K562 (cell line): ENCODE results near the gene SLC2A4. TPM values are rescaled to one million over a fixed set of nuclear protein-coding genes. Genes with fewer than 3 reads are reported as not detected.
A peak's percentile ranks its signal among the peaks of the same experiment; 100 is the strongest.

Source experiments
- REST ChIP-seq, 2 experiments: fragments of 450-650 bp; formaldehyde crosslinking in 1 of 2; IDR thresholded peaks; 2 replicates each; pipeline versions ENCODE4 v1.4.0 to v1.6.1; 2014 to 2020; ENCODE audit warnings: mild to moderate bottlenecking in 2 of 2, borderline replicate concordance in 1 of 2, low read depth in 1 of 2
- polyA plus RNA-seq, 8 experiments: library from polyadenylated mRNA; depleted of rRNA in 4 of 8; stranded (reverse) in 5 of 8; unstranded in 3 of 8; fragments of >200 nt; fragmentation: Nextera tagmentation in 2 of 8; fragmentation: Illumina TruSeq in 1 of 8; extraction: Ambion mirVana in 2 of 8; extraction: Trizol in 1 of 8; gene quantifications; 2 replicates each; pipeline versions ENCODE4 v1.2.1 to v1.2.3, GENCODE V29; 2011 to 2014; ENCODE audit warnings: inconsistent platforms in 1 of 8, missing spikeins in 1 of 8
- total RNA-seq, 7 experiments: library from RNA; depleted of rRNA in 6 of 7; stranded (reverse); fragments of >200 nt in 6 of 7; fragmentation: Illumina TruSeq in 2 of 7; extraction: Trizol in 2 of 7; gene quantifications; 2 replicates each; pipeline versions ENCODE4 v1.2.1 to v1.2.3, GENCODE V29; 2011 to 2021; ENCODE audit warnings: low replicate concordance in 1 of 7

Gene SLC2A4
- total and polyA plus RNA-seq, 9 of the 15 experiments (the other 6 are each of a cell fraction or from before 2014, with no cell fraction given) = 0.74 to 3.5 (median 1.6) TPM

- TF ChIP-seq REST (IDR thresholded peaks at IDR 0.05; ENCODE audit: borderline replicate concordance) (peak; percentile 46; the same call in 1 of the 2 replicates), REST (CRISPR knock-in tag; IDR thresholded peaks at IDR 0.05; ENCODE audit: low read depth) (no peak)
Measured at GRCh38 chr17:7323731-7324437, 42.4 kb downstream of the SLC2A4 start (continued).
